ENCODE results near the gene ROR1. TPM values are rescaled to one million over a fixed set of nuclear protein-coding genes. Genes with fewer than 3 reads are reported as not detected.

Gene ROR1
- total and polyA plus RNA-seq, 7 experiments from 2014 or later = 0.07 to 0.22 (median 0.16) TPM; not detected in 4

DNA sequence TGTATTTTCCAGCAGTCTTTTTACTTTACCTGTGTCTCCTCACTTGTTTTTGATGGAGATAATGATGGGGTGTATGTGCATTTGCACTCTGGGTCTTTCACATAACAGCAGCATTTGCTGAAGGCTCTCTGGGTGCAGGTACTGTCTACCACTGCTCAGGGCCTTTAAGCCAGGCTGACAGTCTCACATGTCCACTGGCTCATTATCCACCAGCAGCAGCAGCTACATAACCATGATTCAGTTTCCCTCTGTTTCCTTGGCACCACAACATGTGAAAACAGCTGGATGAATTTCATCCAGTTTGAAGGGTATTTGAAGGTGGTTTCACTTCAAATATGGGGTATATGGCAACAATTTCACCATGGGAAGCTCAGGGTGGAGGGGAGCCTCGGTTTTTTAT, 41.2 kb upstream of the ROR1 start:
- CTCF ChIA-PET = interaction anchor here (1.2 kb wide), 1 partner anchor 16 kb away, joined by 4 read pairs; no protein-coding TSS in a partner anchor
- H3K27me3 ChIP-seq (ENCODE audit: control insufficient read depth in 2 of 2, insufficient read depth in 2 of 2, low read length in 2 of 2) = no peaks in the 10 kb centered on the region
- Mint-ChIP-seq H3K27ac (no peak overlapping the region), H3K9me3 (peaks cover 0 to 13% (median 6%) of the 10 kb centered on the region in 11 donors), H3K36me3 (no peaks in the 10 kb centered on the region), H3K4me3 (no peak overlapping the region), H3K27me3 (peaks cover 0 to 29% (median 14%) of the 10 kb centered on the region in 5 donors), H3K4me1 (peaks cover 0 to 3% (median 0%) of the 10 kb centered on the region in 7 donors)
- POLR2A ChIA-PET = no interaction called here
- intact Hi-C loops (cut with micrococcal nuclease) = no loop called here
- H3K9me3 ChIP-seq (ENCODE audit: control insufficient read depth in 2 of 3, low read length in 3 of 3) = no peaks in the 10 kb centered on the region
- no peaks in the 10 kb centered on the region for H3K4me1 ChIP-seq (ENCODE audit: control insufficient read depth in 2 of 2, insufficient read depth in 2 of 2, low read length in 2 of 2)
- no peaks in the 10 kb centered on the region for H3K36me3 ChIP-seq (ENCODE audit: control insufficient read depth in 2 of 3, insufficient read depth in 3 of 3, low read length in 3 of 3)
- H3K27ac ChIP-seq (ENCODE audit: low read depth, low read length) = no peak overlapping the region
- DNase-seq (no peak), ATAC-seq (no peak)
- no peak overlapping the region for H3K4me3 ChIP-seq (ENCODE audit: low read length)

DNA sequence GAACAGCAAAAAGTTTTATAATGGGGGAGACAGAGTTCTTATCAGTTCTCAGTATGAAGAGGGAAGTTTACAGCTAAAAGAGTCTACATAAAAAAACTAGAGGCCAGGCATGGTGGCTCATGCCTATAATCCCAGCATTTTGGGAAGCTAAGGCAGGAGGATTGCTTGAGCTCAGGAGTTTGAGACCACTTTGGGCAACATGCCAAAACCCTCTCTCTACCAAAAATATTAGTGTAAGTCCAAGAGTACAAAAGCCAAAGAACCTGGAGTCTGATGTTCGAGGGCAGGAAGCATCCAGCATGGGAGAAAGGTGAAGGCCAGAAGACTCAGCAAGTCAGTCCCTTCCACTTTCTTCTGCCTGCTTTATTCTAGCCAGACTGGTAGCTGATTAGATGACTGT, 35.0 kb upstream of the ROR1 start:
- Mint-ChIP-seq H3K4me3 (no peak overlapping the region), H3K36me3 (peaks cover 0 to 3% (median 0%) of the 10 kb centered on the region in 5 donors), H3K4me1 (peaks cover 0 to 12% (median 0%) of the 10 kb centered on the region in 7 donors), H3K27me3 (peaks cover 4 to 26% (median 19%) of the 10 kb centered on the region in 5 donors), H3K9me3 (peaks cover 0 to 13% (median 6%) of the 10 kb centered on the region in 11 donors), H3K27ac (no peak overlapping the region)
- Histone ChIP-seq H3K27ac (ENCODE audit: low read depth, low read length) (no peak overlapping the region), H3K4me3 (ENCODE audit: low read length) (no peak overlapping the region), H3K27me3 (ENCODE audit: control insufficient read depth in 2 of 2, insufficient read depth in 2 of 2, low read length in 2 of 2) (no peaks in the 10 kb centered on the region), H3K4me1 (ENCODE audit: control insufficient read depth in 2 of 2, insufficient read depth in 2 of 2, low read length in 2 of 2) (no peaks in the 10 kb centered on the region), H3K36me3 (ENCODE audit: control insufficient read depth in 2 of 3, insufficient read depth in 3 of 3, low read length in 3 of 3) (no peaks in the 10 kb centered on the region), H3K9me3 (ENCODE audit: control insufficient read depth in 2 of 3, low read length in 3 of 3) (no peaks in the 10 kb centered on the region)
- ChIA-PET CTCF (no interaction called here), POLR2A (no interaction called here)
- DNase-seq = no peak
- intact Hi-C loops (cut with micrococcal nuclease) = no loop called here
- ATAC-seq = no peak

DNA sequence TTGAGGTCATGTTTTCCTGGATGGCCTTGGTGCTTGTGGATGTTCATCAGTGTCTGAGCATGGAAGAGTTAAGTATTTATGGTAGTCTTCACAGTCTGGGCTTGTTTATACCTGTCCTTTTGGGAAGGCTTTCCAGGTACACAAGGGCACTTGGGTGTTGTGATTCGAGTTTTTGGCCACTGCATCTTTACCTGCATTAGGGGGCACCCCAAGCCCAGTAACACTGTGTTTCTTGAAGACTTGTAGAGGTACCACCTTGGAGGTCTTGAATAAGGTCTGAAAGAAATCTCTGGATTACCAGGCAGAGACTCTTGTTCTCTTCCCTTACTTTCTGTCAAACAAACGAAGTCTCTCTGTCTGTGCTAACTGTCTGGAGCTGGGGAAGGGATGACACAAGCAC, 34.4 kb upstream of the ROR1 start:
- Histone ChIP-seq H3K27ac (ENCODE audit: low read depth, low read length) (no peak overlapping the region), H3K4me1 (ENCODE audit: control insufficient read depth in 2 of 2, insufficient read depth in 2 of 2, low read length in 2 of 2) (no peaks in the 10 kb centered on the region), H3K27me3 (ENCODE audit: control insufficient read depth in 2 of 2, insufficient read depth in 2 of 2, low read length in 2 of 2) (no peaks in the 10 kb centered on the region), H3K36me3 (ENCODE audit: control insufficient read depth in 2 of 3, insufficient read depth in 3 of 3, low read length in 3 of 3) (no peaks in the 10 kb centered on the region), H3K9me3 (ENCODE audit: control insufficient read depth in 2 of 3, low read length in 3 of 3) (no peaks in the 10 kb centered on the region), H3K4me3 (ENCODE audit: low read length) (no peak overlapping the region)
- Mint-ChIP-seq H3K27ac (no peak overlapping the region), H3K9me3 (peaks cover 0 to 13% (median 4%) of the 10 kb centered on the region in 11 donors), H3K36me3 (peaks cover 0 to 3% (median 0%) of the 10 kb centered on the region in 5 donors), H3K4me1 (peaks cover 0 to 12% (median 0%) of the 10 kb centered on the region in 7 donors), H3K27me3 (peaks cover 4 to 24% (median 19%) of the 10 kb centered on the region in 5 donors), H3K4me3 (no peak overlapping the region)
- POLR2A ChIA-PET = no interaction called here
- CTCF ChIA-PET = no interaction called here
- intact Hi-C loops (cut with micrococcal nuclease) = no loop called here
- DNase-seq (no peak), ATAC-seq (no peak)

DNA sequence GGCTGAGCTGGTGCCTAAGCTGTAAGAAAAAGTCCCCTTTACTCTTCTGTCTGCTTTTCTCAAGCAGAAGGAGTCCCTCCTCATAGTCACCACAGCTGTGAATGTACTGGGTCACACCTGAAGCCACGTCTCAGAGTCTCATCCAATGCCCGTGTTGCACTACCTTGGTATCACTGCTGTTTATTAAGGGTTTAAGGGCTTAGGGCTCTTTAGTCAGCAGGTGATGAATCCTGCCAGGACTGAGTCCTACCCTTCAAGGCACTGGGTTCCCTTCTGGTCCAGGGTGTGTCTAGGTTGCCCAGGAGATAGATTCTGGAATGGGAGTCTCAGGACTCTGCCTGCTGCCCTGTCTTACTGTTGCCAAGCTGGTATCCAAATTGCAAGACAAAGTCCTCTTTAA, 33.4 kb upstream of the ROR1 start:
- H3K9me3 Mint-ChIP-seq = peaks cover 0 to 13% (median 4%) of the 10 kb centered on the region in 11 donors
- Histone ChIP-seq H3K27ac (ENCODE audit: low read depth, low read length) (no peak overlapping the region), H3K36me3 (ENCODE audit: control insufficient read depth in 2 of 3, insufficient read depth in 3 of 3, low read length in 3 of 3) (no peaks in the 10 kb centered on the region), H3K27me3 (ENCODE audit: control insufficient read depth in 2 of 2, insufficient read depth in 2 of 2, low read length in 2 of 2) (no peaks in the 10 kb centered on the region), H3K4me1 (ENCODE audit: control insufficient read depth in 2 of 2, insufficient read depth in 2 of 2, low read length in 2 of 2) (no peaks in the 10 kb centered on the region), H3K4me3 (ENCODE audit: low read length) (no peak overlapping the region), H3K9me3 (ENCODE audit: control insufficient read depth in 2 of 3, low read length in 3 of 3) (no peaks in the 10 kb centered on the region)
- CTCF ChIA-PET = no interaction called here
- ATAC-seq = no peak
- peaks cover 4 to 21% (median 18%) of the 10 kb centered on the region in 5 donors for H3K27me3 Mint-ChIP-seq
- POLR2A ChIA-PET = no interaction called here
- no peak overlapping the region for H3K27ac Mint-ChIP-seq
- intact Hi-C loops (cut with micrococcal nuclease) = no loop called here
- peaks cover 0 to 14% (median 0%) of the 10 kb centered on the region in 7 donors for H3K4me1 Mint-ChIP-seq
- H3K36me3 Mint-ChIP-seq = peaks cover 0 to 3% (median 0%) of the 10 kb centered on the region in 5 donors
- DNase-seq = no peak
- no peak overlapping the region for H3K4me3 Mint-ChIP-seq

DNA sequence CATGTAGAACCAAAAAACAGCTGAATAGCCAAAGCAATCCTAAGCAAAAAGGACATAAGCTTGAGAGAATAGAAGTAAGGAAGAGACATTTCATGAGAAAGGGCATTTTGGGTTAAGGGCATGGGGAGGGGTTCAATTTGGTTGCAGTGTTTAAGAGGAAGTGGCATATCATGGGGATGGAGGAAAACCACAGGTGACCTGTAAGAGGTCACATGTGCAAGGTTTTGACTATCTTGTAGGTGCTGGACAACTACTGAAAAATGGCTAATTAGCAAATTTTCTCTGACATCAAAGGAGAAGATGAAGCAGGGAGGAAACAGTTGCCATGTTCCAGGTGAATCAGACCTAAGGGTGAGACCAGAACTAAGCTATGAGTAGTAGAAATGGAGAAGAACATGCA, 31.3 kb upstream of the ROR1 start:
- H3K27ac ChIP-seq (ENCODE audit: low read depth, low read length) = no peak overlapping the region
- DNase-seq (no peak), ATAC-seq (no peak)
- ChIA-PET POLR2A (no interaction called here), CTCF (no interaction called here)
- H3K36me3 ChIP-seq (ENCODE audit: control insufficient read depth in 2 of 3, insufficient read depth in 3 of 3, low read length in 3 of 3) = no peaks in the 10 kb centered on the region
- Mint-ChIP-seq H3K4me1 (peaks cover 0 to 25% (median 0%) of the 10 kb centered on the region in 7 donors), H3K9me3 (peaks cover 0 to 5% (median 0%) of the 10 kb centered on the region in 11 donors), H3K4me3 (no peak overlapping the region), H3K27me3 (peaks cover 4 to 13% (median 7%) of the 10 kb centered on the region in 5 donors), H3K36me3 (peaks cover 0 to 4% (median 0%) of the 10 kb centered on the region in 5 donors), H3K27ac (no peak overlapping the region)
- H3K27me3 ChIP-seq (ENCODE audit: control insufficient read depth in 2 of 2, insufficient read depth in 2 of 2, low read length in 2 of 2) = no peaks in the 10 kb centered on the region
- no peaks in the 10 kb centered on the region for H3K4me1 ChIP-seq (ENCODE audit: control insufficient read depth in 2 of 2, insufficient read depth in 2 of 2, low read length in 2 of 2)
- no peaks in the 10 kb centered on the region for H3K9me3 ChIP-seq (ENCODE audit: control insufficient read depth in 2 of 3, low read length in 3 of 3)
- intact Hi-C loops (cut with micrococcal nuclease) = no loop called here
- H3K4me3 ChIP-seq (ENCODE audit: low read length) = no peak overlapping the region

DNA sequence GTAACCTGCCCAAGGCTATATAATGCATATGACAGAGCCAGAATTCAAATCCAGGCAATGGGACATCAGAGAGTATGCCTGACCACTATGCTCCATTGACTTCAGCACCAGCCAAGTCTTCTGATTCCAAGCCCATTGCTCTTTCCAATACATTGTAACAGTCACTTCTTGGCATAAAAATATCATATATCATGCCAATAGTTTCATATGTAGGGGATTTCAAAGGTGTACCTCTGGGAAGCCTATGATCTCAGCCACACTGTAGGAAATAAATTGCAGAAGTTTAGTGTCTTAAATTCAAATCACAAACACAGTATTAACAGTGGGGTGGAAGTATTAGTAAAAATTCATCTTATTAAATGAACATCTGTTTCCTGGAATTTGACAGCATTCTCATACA, 30.0 kb upstream of the ROR1 start:
- Mint-ChIP-seq H3K27me3 (peaks cover 0 to 15% (median 8%) of the 10 kb centered on the region in 5 donors), H3K27ac (no peak overlapping the region), H3K4me1 (peaks cover 0 to 33% (median 0%) of the 10 kb centered on the region in 7 donors), H3K9me3 (peaks cover 0 to 5% (median 0%) of the 10 kb centered on the region in 11 donors), H3K4me3 (no peak overlapping the region), H3K36me3 (peaks cover 0 to 4% (median 0%) of the 10 kb centered on the region in 5 donors)
- DNase-seq = no peak
- intact Hi-C loops (cut with micrococcal nuclease) = no loop called here
- Histone ChIP-seq H3K36me3 (ENCODE audit: control insufficient read depth in 2 of 3, insufficient read depth in 3 of 3, low read length in 3 of 3) (no peaks in the 10 kb centered on the region), H3K4me3 (ENCODE audit: low read length) (no peak overlapping the region), H3K9me3 (ENCODE audit: control insufficient read depth in 2 of 3, low read length in 3 of 3) (no peaks in the 10 kb centered on the region), H3K27me3 (ENCODE audit: control insufficient read depth in 2 of 2, insufficient read depth in 2 of 2, low read length in 2 of 2) (no peaks in the 10 kb centered on the region), H3K27ac (ENCODE audit: low read depth, low read length) (no peak overlapping the region), H3K4me1 (ENCODE audit: control insufficient read depth in 2 of 2, insufficient read depth in 2 of 2, low read length in 2 of 2) (no peaks in the 10 kb centered on the region)
- ATAC-seq = no peak
- CTCF ChIA-PET = no interaction called here
- POLR2A ChIA-PET = no interaction called here

DNA sequence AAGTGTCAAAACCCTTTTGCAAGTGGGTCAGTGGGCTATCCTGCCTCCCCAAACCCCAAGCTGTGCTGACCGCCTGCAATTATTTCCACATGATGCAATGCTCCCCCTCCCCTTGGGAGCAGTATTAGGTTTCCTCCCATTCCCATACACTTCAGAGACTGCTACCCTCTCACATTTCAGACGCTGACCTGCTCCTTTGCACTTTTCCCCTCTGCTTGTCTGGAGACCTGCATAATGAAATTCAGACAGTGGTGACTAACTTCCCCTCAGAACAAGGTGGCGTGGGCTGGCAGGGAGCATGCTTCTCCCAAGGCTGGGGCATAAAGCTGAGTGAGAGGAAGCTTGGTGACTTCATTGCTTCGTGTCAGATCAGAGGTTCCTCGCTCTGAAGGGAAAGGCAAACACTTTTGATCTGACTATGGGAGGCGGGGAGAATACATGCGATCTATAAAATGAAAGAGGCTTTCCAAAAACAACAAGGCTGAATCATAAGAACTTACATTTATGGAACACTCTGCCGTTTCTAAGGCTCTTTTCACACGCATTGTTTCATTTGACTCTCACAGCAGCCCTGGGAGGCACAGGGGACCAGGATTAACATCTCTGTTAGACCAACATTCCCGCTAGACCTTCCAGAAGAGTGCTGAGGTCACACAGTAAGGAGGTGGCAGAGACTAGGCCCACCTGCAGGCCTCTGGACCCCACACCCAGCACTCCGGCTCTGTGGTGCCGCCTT, 27.5 kb upstream of the ROR1 start:
- Mint-ChIP-seq H3K4me1 (peaks cover 0 to 33% (median 0%) of the 10 kb centered on the region in 7 donors), H3K27ac (peak overlapping the region in 1 of 9 donors; percentile 39), H3K36me3 (peaks cover 0 to 3% (median 0%) of the 10 kb centered on the region in 5 donors), H3K27me3 (peaks cover 0 to 13% (median 4%) of the 10 kb centered on the region in 5 donors), H3K4me3 (peak overlapping the region in 1 of 10 donors; percentile 43), H3K9me3 (peaks cover 0 to 3% (median 0%) of the 10 kb centered on the region in 11 donors)
- Histone ChIP-seq H3K27me3 (ENCODE audit: control insufficient read depth in 2 of 2, insufficient read depth in 2 of 2, low read length in 2 of 2) (no peaks in the 10 kb centered on the region), H3K9me3 (ENCODE audit: control insufficient read depth in 2 of 3, low read length in 3 of 3) (no peaks in the 10 kb centered on the region), H3K4me1 (ENCODE audit: control insufficient read depth in 2 of 2, insufficient read depth in 2 of 2, low read length in 2 of 2) (no peaks in the 10 kb centered on the region), H3K4me3 (ENCODE audit: low read length) (no peak overlapping the region), H3K27ac (ENCODE audit: low read depth, low read length) (no peak overlapping the region), H3K36me3 (ENCODE audit: control insufficient read depth in 2 of 3, insufficient read depth in 3 of 3, low read length in 3 of 3) (no peaks in the 10 kb centered on the region)
- ATAC-seq (no peak), DNase-seq (peak in 1 of 9 donors; percentile 50)
- ChIA-PET CTCF (no interaction called here), POLR2A (no interaction called here)
- intact Hi-C loops (cut with micrococcal nuclease) = no loop called here
